ENCODE data around the gene SLC26A9.

DNA sequence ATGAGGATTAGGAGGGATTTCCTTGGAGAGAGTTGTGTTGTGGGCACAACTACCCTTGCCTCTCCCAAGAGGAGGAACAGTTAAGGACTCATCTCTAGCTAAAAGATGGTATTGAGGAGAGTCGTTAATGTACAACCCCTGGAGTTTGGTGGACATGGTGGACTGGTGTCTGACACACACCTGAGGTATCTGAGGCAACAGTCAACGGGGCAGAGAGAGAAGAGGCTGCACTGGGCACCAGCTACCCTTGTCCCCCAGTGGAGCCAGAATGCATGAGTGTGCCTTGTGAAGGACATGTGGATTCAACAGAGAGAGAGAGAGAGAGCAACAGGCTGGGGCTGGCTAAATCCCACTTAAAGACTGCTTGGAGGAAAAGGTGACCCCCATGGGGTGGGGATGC lies 47.0 kb upstream of the SLC26A9 start:
- TF ChIP-seq EZH2phosphoT487 (IDR thresholded peaks at IDR 0.05; ENCODE audit: insufficient read depth, low read depth) (no peak), EZH2 (IDR thresholded peaks at IDR 0.05; ENCODE audit: insufficient read depth, poor library complexity, severe bottlenecking) (no peak)
